ENCODE results near the gene C4BPB. TPM values are rescaled to one million over a fixed set of nuclear protein-coding genes. Genes with fewer than 3 reads are reported as not detected.

Gene C4BPB
- total RNA-seq, 2 donors from 2014 or later, result not detected

- Histone ChIP-seq H3K4me3 (ENCODE audit: low read length) (no peak overlapping the region), H3K4me1 (ENCODE audit: control insufficient read depth, insufficient read depth, low read length) (no peaks in the 10 kb centered on the region), H3K9me3 (ENCODE audit: control insufficient read depth, low read length) (peaks cover 14% of the 10 kb centered on the region), H3K27me3 (ENCODE audit: control insufficient read depth, insufficient read depth, low read length, poor library complexity, severe bottlenecking) (no peaks in the 10 kb centered on the region), H3K27ac (ENCODE audit: low read depth, low read length) (no peak overlapping the region), H3K9ac (ENCODE audit: extremely low read depth, low read length, poor library complexity, severe bottlenecking) (no peak overlapping the region), H3K36me3 (ENCODE audit: control insufficient read depth, insufficient read depth, low read length) (no peaks in the 10 kb centered on the region)
- Mint-ChIP-seq H3K4me1 (no peaks in the 10 kb centered on the region), H3K9me3 (peaks cover 14% of the 10 kb centered on the region), H3K27ac (no peak overlapping the region), H3K27me3 (ENCODE audit: insufficient read depth) (no peaks in the 10 kb centered on the region), H3K4me3 (no peak overlapping the region), H3K36me3 (ENCODE audit: low read depth) (no peaks in the 10 kb centered on the region)
- TF ChIP-seq CTCF (conservative IDR thresholded peaks at IDR 0.05), result no peak
- DNase-seq, result no peak
These were observed 40.4 kb downstream of the C4BPB start for GRCh38 chr1:207129053-207129452.

- no peak overlapping the region for H3K4me3 ChIP-seq (ENCODE audit: low read length)
- peaks cover 14% of the 10 kb centered on the region for H3K9me3 ChIP-seq (ENCODE audit: control insufficient read depth, low read length)
- H3K36me3 ChIP-seq (ENCODE audit: control insufficient read depth, insufficient read depth, low read length), result no peaks in the 10 kb centered on the region
- WGBS, 2 experiments (ENCODE audit: insufficient coverage in 1 of 2, insufficient read length in 1 of 2), result 100% methylated on average over 1 of the region's 1 CpG; no CpG with 5 or more reads in 1 of the 2 experiments
- Mint-ChIP-seq H3K4me3 (no peak overlapping the region), H3K9me3 (peaks cover 14% of the 10 kb centered on the region), H3K27ac (no peak overlapping the region), H3K4me1 (no peaks in the 10 kb centered on the region), H3K36me3 (ENCODE audit: low read depth) (no peaks in the 10 kb centered on the region), H3K27me3 (ENCODE audit: insufficient read depth) (no peaks in the 10 kb centered on the region)
- no peak overlapping the region for H3K27ac ChIP-seq (ENCODE audit: low read depth, low read length)
- no peak for DNase-seq
- TF ChIP-seq CTCF (conservative IDR thresholded peaks at IDR 0.05), result no peak
- H3K27me3 ChIP-seq (ENCODE audit: control insufficient read depth, insufficient read depth, low read length, poor library complexity, severe bottlenecking), result no peaks in the 10 kb centered on the region
- H3K4me1 ChIP-seq (ENCODE audit: control insufficient read depth, insufficient read depth, low read length), result no peaks in the 10 kb centered on the region
- H3K9ac ChIP-seq (ENCODE audit: extremely low read depth, low read length, poor library complexity, severe bottlenecking), result no peak overlapping the region
These were observed 41.8 kb downstream of the C4BPB start for GRCh38 chr1:207130252-207131036.

GRCh38 chr1:207131163-207131562 lies 42.5 kb downstream of the C4BPB start:
- Histone ChIP-seq H3K4me3 (ENCODE audit: low read length) (no peak overlapping the region), H3K9me3 (ENCODE audit: control insufficient read depth, low read length) (peaks cover 14% of the 10 kb centered on the region), H3K4me1 (ENCODE audit: control insufficient read depth, insufficient read depth, low read length) (no peaks in the 10 kb centered on the region), H3K9ac (ENCODE audit: extremely low read depth, low read length, poor library complexity, severe bottlenecking) (no peak overlapping the region), H3K36me3 (ENCODE audit: control insufficient read depth, insufficient read depth, low read length) (no peaks in the 10 kb centered on the region), H3K27me3 (ENCODE audit: control insufficient read depth, insufficient read depth, low read length, poor library complexity, severe bottlenecking) (no peaks in the 10 kb centered on the region), H3K27ac (ENCODE audit: low read depth, low read length) (no peak overlapping the region)
- H3K36me3 Mint-ChIP-seq (ENCODE audit: low read depth), result no peaks in the 10 kb centered on the region
- no peaks in the 10 kb centered on the region for H3K27me3 Mint-ChIP-seq (ENCODE audit: insufficient read depth)
- peaks cover 14% of the 10 kb centered on the region for H3K9me3 Mint-ChIP-seq
- DNase-seq, result no peak
- 93 to 100% methylated on average over 1 to 4 of the region's 4 CpGs for WGBS, 2 experiments (ENCODE audit: insufficient coverage in 1 of 2, insufficient read length in 1 of 2)
- H3K4me3 Mint-ChIP-seq, result no peak overlapping the region
- H3K4me1 Mint-ChIP-seq, result no peaks in the 10 kb centered on the region
- no peak for TF ChIP-seq CTCF (conservative IDR thresholded peaks at IDR 0.05)
- no peak overlapping the region for H3K27ac Mint-ChIP-seq

All from endodermal cell (in vitro differentiated cells).